ENCODE results near the gene PPIG. TPM values are rescaled to one million over a fixed set of nuclear protein-coding genes. Genes with fewer than 3 reads are reported as not detected.
"Not testable (repeated sequence)": the region's sequence is repeated elsewhere in the genome, so short reads cannot be mapped to it uniquely, and the experiment has no call there.

PPIG gene
- total RNA-seq, 1 donor from 2014 or later, result 51.7 TPM

GRCh38 chr2:169583518-169583917 is 633 bp upstream of the PPIG start:
- Histone ChIP-seq H3K4me1 (peaks cover 29% of the 10 kb centered on the region), H3K36me3 (no peaks in the 10 kb centered on the region), H3K4me3 (no peak overlapping the region), H3K27ac (peak overlapping the region; percentile 98), H3K27me3 (ENCODE audit: low read depth) (no peaks in the 10 kb centered on the region), H3K9me3 (peaks cover 4% of the 10 kb centered on the region)
- TF ChIP-seq, protein P1, sequence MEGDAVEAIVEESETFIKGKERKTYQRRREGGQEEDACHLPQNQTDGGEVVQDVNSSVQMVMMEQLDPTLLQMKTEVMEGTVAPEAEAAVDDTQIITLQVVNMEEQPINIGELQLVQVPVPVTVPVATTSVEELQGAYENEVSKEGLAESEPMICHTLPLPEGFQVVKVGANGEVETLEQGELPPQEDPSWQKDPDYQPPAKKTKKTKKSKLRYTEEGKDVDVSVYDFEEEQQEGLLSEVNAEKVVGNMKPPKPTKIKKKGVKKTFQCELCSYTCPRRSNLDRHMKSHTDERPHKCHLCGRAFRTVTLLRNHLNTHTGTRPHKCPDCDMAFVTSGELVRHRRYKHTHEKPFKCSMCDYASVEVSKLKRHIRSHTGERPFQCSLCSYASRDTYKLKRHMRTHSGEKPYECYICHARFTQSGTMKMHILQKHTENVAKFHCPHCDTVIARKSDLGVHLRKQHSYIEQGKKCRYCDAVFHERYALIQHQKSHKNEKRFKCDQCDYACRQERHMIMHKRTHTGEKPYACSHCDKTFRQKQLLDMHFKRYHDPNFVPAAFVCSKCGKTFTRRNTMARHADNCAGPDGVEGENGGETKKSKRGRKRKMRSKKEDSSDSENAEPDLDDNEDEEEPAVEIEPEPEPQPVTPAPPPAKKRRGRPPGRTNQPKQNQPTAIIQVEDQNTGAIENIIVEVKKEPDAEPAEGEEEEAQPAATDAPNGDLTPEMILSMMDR (IDR thresholded peaks at IDR 0.05), result no peak
- DNase-seq (no peak), ATAC-seq (no peak)
- intact Hi-C loops (cut with DNase I), result no loop called here

GRCh38 chr2:169585673-169586072 is 1.5 kb downstream of the PPIG start:
- Histone ChIP-seq H3K4me3 (peak overlapping the region; percentile 89), H3K36me3 (no peaks in the 10 kb centered on the region), H3K27ac (peak overlapping the region; percentile 98), H3K4me1 (peaks cover 36% of the 10 kb centered on the region), H3K9me3 (peaks cover 4% of the 10 kb centered on the region), H3K27me3 (ENCODE audit: low read depth) (no peaks in the 10 kb centered on the region)
- TF ChIP-seq, protein P1 (IDR thresholded peaks at IDR 0.05), result no peak
- intact Hi-C loops (cut with DNase I), result no loop called here
- DNase-seq, result no peak
- ATAC-seq, result no peak

GRCh38 chr2:169590804-169591203 is 6.7 kb downstream of the PPIG start:
- Histone ChIP-seq H3K9me3 (no peaks in the 10 kb centered on the region), H3K4me3 (no peak overlapping the region), H3K27ac (no peak overlapping the region), H3K27me3 (ENCODE audit: low read depth) (no peaks in the 10 kb centered on the region), H3K36me3 (no peaks in the 10 kb centered on the region), H3K4me1 (peaks cover 26% of the 10 kb centered on the region)
- DNase-seq (no peak), ATAC-seq (no peak)
- TF ChIP-seq, protein P1 (IDR thresholded peaks at IDR 0.05), result no peak
- intact Hi-C loops (cut with DNase I), result no loop called here

DNA sequence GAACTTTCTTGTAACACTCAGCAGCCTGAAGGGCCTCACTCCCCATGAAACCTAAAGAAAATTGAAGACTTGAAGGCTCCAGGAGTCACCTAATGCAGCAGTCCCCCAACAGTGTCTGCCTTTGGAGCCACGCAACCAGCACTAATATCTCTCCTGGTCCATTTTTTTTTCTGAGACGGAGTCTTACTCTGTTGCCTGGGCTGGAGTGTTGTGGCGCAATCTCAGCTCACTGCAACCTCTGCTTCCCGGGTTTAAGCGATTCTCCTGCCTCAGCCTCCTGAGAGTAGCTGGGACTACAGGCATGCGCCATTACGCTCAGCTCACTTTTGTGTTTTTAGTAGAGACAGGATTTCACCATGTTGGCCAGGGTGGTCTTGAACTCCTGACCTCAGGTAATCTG is 12.4 kb downstream of the PPIG start:
- H3K4me3 ChIP-seq; intact Hi-C loops (cut with DNase I); H3K4me1 ChIP-seq; H3K27me3 ChIP-seq (ENCODE audit: low read depth); H3K9me3 ChIP-seq; ATAC-seq; DNase-seq; H3K27ac ChIP-seq; H3K36me3 ChIP-seq: not testable (repeated sequence)

DNA sequence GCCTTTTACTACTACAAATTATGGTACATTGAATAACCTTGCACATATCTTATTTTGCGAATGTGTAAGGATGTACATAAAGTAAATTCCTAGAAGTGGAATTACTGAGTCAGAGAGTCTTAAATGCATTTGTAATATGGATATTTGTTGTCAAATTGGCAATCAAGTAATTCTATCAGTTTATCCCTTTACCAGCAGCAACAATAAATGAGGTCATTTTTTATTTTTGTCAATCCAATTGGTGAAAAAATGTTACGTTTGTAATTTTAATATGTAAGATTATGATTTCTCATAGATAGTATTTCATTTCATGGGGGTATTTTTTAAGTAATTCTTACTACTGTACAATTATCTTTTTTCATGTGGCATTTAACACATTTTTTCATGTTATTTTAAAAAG is 14.8 kb downstream of the PPIG start:
- Histone ChIP-seq H3K9me3 (no peaks in the 10 kb centered on the region), H3K4me1 (no peaks in the 10 kb centered on the region), H3K36me3 (no peaks in the 10 kb centered on the region), H3K27me3 (ENCODE audit: low read depth) (no peaks in the 10 kb centered on the region), H3K27ac (no peak overlapping the region), H3K4me3 (no peak overlapping the region)
- intact Hi-C loops (cut with DNase I), result no loop called here
- TF ChIP-seq, protein P1 (IDR thresholded peaks at IDR 0.05), result no peak
- DNase-seq, result no peak
- no peak for ATAC-seq

DNA sequence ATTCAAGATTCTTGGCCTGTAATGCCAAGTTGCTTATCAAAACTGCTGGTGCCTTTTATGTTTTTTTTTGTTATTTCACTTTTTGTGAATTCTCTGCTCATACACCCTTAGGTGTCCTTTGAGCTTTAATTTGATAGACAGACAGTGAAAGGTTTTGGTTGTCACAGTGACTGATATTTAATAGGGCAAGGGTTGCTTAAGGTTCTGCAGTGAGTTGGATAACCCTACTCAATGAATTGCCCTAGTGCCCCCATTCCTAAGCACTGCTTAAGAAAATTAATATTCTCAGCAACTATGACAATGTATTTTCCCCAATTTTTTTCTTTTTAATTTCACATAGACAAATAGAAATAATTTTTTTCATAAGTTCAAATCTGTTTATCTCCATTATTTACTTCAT is 15.4 kb downstream of the PPIG start:
- ATAC-seq, result no peak

More for the DNA sequence above, 15.4 kb downstream of the PPIG start:
- no peaks in the 10 kb centered on the region for H3K4me1 ChIP-seq
- no peak overlapping the region for H3K4me3 ChIP-seq
- H3K27me3 ChIP-seq (ENCODE audit: low read depth), result no peaks in the 10 kb centered on the region
- peaks cover 5% of the 10 kb centered on the region for H3K36me3 ChIP-seq
- H3K27ac ChIP-seq, result no peak overlapping the region
- no peaks in the 10 kb centered on the region for H3K9me3 ChIP-seq
- TF ChIP-seq, protein P1 (IDR thresholded peaks at IDR 0.05), result no peak
- intact Hi-C loops (cut with DNase I), result no loop called here
- DNase-seq, result no peak
